Calu3 (cell line): ENCODE measurements around the gene CDC26. TPM values are rescaled to one million over a fixed set of nuclear protein-coding genes. Genes with fewer than 3 reads are reported as not detected.
"Not testable (repeated sequence)": the region's sequence is repeated elsewhere in the genome, so short reads cannot be mapped to it uniquely, and the experiment has no call there.

Source experiments
- BruUV-seq: library from RNA; stranded (reverse); fragments of 400-500 nt; replicated peaks from 2 replicates; lab custom pipeline; 2021; lab: Mats Ljungman, UMichigan
- CTCF ChIA-PET: fragments of 300-600 bp; sonication (Branson Sonifier 250); formaldehyde crosslinking; loops from one replicate; lab custom pipeline; 2022; ENCODE audit warnings: antibody characterized with exemption; lab: Charles Lee
- DNase-seq: peaks from one replicate; pipeline ENCODE4 v3.0.0; 2022
- H3K27ac Mint-ChIP-seq: one replicate; pipeline ENCODE4 v1.8.0; 2022; ENCODE audit warnings: mixed read lengths; ENCODE audit not compliant: unreplicated experiment
- H3K27me3 Mint-ChIP-seq: one replicate; pipeline ENCODE4 v1.8.0; 2022; ENCODE audit warnings: mixed read lengths; ENCODE audit not compliant: unreplicated experiment
- H3K36me3 Mint-ChIP-seq: one replicate; pipeline ENCODE4 v1.8.0; 2022; ENCODE audit warnings: mild to moderate bottlenecking, moderate library complexity, mixed read lengths; ENCODE audit not compliant: insufficient read depth, unreplicated experiment
- H3K4me1 Mint-ChIP-seq: one replicate; pipeline ENCODE4 v1.8.0; 2022; ENCODE audit warnings: mild to moderate bottlenecking, low read depth, mixed read lengths; ENCODE audit not compliant: unreplicated experiment
- H3K4me3 Mint-ChIP-seq: one replicate; pipeline ENCODE4 v1.8.0; 2022; ENCODE audit warnings: mild to moderate bottlenecking, low read depth, moderate library complexity, mixed read lengths; ENCODE audit not compliant: unreplicated experiment
- H3K9me3 Mint-ChIP-seq: one replicate; pipeline ENCODE4 v1.8.0; 2022; ENCODE audit warnings: low read depth, mixed read lengths; ENCODE audit not compliant: unreplicated experiment
- intact Hi-C: fragments of 100-400 bp; cut with micrococcal nuclease; formaldehyde crosslinking; loops from one replicate; pipeline ENCODE4 v1.10.0; 2022; ENCODE audit not compliant: unreplicated experiment
- total RNA-seq: library from RNA; stranded (reverse); gene quantifications from 2 replicates; pipeline ENCODE4 v1.2.3, GENCODE V29; 2022
- TF ChIP-seq, protein P1 (sequence below): fragments of 200-600 bp; IDR thresholded peaks from one replicate; pipeline ENCODE4 v1.8.0; 2022; ENCODE audit warnings: antibody characterized with exemption; ENCODE audit not compliant: unreplicated experiment

Gene CDC26
- total RNA-seq, 1 experiment from 2014 or later, result 20.5 TPM

DNA sequence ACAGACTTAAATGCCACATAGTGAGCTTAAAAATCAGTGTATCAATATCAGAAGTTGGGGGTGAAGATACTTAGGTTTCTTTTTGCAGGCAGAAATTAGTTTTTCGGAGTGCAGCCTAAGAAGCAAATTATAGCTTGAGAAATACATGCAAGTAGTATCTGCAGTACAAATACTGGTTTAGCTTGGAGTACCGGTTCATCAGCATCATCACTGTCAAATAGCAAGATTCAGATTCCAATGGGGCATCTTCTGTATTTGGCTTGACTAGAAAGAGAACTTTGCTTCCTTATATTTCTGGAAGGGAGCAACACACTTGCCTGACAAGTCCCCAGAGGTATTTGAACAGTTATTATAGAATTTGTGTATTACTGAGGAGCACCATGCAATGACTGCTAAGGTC lies 34.2 kb downstream of the CDC26 start:
- no peaks in the 10 kb centered on the region for H3K27me3 Mint-ChIP-seq
- CTCF ChIA-PET, result interaction anchor here (0.6 kb wide), 1 partner anchor 31 kb away, joined by 4 read pairs; no protein-coding TSS in a partner anchor
- no peak overlapping the region for H3K27ac Mint-ChIP-seq
- H3K9me3 Mint-ChIP-seq, result no peaks in the 10 kb centered on the region
- TF ChIP-seq, protein P1, sequence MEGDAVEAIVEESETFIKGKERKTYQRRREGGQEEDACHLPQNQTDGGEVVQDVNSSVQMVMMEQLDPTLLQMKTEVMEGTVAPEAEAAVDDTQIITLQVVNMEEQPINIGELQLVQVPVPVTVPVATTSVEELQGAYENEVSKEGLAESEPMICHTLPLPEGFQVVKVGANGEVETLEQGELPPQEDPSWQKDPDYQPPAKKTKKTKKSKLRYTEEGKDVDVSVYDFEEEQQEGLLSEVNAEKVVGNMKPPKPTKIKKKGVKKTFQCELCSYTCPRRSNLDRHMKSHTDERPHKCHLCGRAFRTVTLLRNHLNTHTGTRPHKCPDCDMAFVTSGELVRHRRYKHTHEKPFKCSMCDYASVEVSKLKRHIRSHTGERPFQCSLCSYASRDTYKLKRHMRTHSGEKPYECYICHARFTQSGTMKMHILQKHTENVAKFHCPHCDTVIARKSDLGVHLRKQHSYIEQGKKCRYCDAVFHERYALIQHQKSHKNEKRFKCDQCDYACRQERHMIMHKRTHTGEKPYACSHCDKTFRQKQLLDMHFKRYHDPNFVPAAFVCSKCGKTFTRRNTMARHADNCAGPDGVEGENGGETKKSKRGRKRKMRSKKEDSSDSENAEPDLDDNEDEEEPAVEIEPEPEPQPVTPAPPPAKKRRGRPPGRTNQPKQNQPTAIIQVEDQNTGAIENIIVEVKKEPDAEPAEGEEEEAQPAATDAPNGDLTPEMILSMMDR, result no peak
- H3K4me3 Mint-ChIP-seq, result no peak overlapping the region
- H3K36me3 Mint-ChIP-seq, result peaks cover 6% of the 10 kb centered on the region
- H3K4me1 Mint-ChIP-seq, result no peaks in the 10 kb centered on the region
- no peak for DNase-seq
- BruUV-seq, result no TSS peak
- intact Hi-C loops, result no loop called here

- no TSS peak for BruUV-seq
- H3K4me1 Mint-ChIP-seq, result no peaks in the 10 kb centered on the region
- CTCF ChIA-PET, result no interaction called here
- H3K27ac Mint-ChIP-seq, result no peak overlapping the region
- TF ChIP-seq, protein P1, result no peak
- peaks cover 6% of the 10 kb centered on the region for H3K36me3 Mint-ChIP-seq
- intact Hi-C loops, result no loop called here
- DNase-seq, result no peak
- H3K9me3 Mint-ChIP-seq, result no peaks in the 10 kb centered on the region
- H3K27me3 Mint-ChIP-seq, result no peaks in the 10 kb centered on the region
- H3K4me3 Mint-ChIP-seq, result no peak overlapping the region
These were observed 36.5 kb downstream of the CDC26 start for GRCh38 chr9:113238859-113239232.

DNA sequence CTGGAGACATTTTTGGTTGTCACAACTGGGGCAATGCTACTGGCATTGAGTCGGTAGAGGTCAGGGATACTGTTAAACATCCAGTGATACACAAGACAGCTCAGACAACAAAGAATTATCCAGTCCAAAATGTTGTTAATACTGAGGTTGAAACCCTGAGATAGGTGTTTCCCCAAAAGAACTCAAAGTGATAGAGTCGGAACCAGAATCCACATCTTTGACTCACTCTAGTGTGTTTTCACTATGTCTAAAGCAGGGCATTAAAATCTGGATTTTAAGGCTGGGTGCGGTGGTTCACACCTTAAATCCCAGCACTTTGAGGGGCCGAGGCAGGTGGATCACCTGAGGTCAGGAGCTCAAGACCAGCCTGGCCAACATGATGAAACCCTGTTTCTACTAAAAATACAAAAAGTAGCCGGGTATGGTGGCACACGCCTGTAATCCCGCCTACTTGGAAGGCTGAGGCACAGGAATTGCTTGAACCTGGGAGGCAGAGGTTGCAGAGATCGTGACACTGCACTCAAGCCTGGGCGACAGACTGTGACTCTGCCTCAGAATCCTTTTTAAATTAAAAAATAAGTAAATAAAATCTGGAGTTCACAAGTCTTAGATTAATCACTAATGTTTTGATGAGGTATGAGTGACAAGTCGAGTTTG lies 37.0 kb downstream of the CDC26 start:
- Mint-ChIP-seq H3K9me3 (no peaks in the 10 kb centered on the region), H3K36me3 (peaks cover 6% of the 10 kb centered on the region), H3K27ac (no peak overlapping the region), H3K4me3 (no peak overlapping the region), H3K27me3 (no peaks in the 10 kb centered on the region), H3K4me1 (peaks cover 2% of the 10 kb centered on the region)
- no TSS peak for BruUV-seq
- intact Hi-C loops, result no loop called here
- no peak for DNase-seq
- CTCF ChIA-PET, result no interaction called here
- TF ChIP-seq, protein P1, result no peak

DNA sequence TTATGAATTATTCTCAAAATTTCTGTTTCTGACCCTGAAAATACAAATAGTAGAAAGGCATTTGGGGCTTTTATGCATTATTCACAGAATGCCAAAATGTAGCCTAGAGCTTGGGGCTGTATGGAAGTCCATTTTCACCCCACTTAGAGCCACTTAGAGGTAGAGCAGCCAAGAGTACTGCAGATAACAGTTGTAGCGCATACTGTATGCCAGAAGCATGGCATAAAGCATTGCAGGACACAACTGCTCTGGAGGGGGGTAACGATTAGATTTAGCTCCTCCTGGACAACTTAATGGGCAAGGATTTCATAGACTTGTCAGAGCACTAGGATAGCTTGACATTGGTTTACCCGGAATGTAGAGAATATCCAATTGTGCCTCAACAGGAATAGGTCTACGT lies 38.3 kb downstream of the CDC26 start:
- intact Hi-C loops, result no loop called here
- no peak overlapping the region for H3K27ac Mint-ChIP-seq
- CTCF ChIA-PET, result no interaction called here
- no peaks in the 10 kb centered on the region for H3K9me3 Mint-ChIP-seq
- no peaks in the 10 kb centered on the region for H3K27me3 Mint-ChIP-seq
- H3K4me1 Mint-ChIP-seq, result peaks cover 7% of the 10 kb centered on the region
- DNase-seq, result no peak
- no TSS peak for BruUV-seq
- TF ChIP-seq, protein P1, result no peak
- peaks cover 6% of the 10 kb centered on the region for H3K36me3 Mint-ChIP-seq
- no peak overlapping the region for H3K4me3 Mint-ChIP-seq

- DNase-seq, H3K4me3 Mint-ChIP-seq, H3K9me3 Mint-ChIP-seq, intact Hi-C loops, H3K27me3 Mint-ChIP-seq, H3K4me1 Mint-ChIP-seq, H3K36me3 Mint-ChIP-seq, H3K27ac Mint-ChIP-seq, CTCF ChIA-PET, BruUV-seq: not testable (repeated sequence)
These were observed 39.6 kb downstream of the CDC26 start for GRCh38 chr9:113235701-113236255.
